HepG2 (cell line): ENCODE measurements around the gene LRP2. TPM values are rescaled to one million over a fixed set of nuclear protein-coding genes. Genes with fewer than 3 reads are reported as not detected.

Experiments used
- ATAC-seq: fragments of 200-7000 bp; cut with Tn5 transposase; 3 replicates; pipeline ENCODE4 v1.9.1; 2020; ENCODE audit warnings: mild to moderate bottlenecking, moderate library complexity
- BruUV-seq: library from RNA; stranded (reverse); fragments of 400-500 nt; replicated peaks from 2 replicates; lab custom pipeline; 2021; lab: Mats Ljungman, UMichigan
- CTCF ChIA-PET: fragments of 300-600 bp; formaldehyde crosslinking; extraction: SDS; loops from one replicate; lab custom pipeline; 2021; ENCODE audit warnings: low total read pairs, inconsistent platforms, low intra/inter-chr PET ratio; lab: Yijun Ruan, JAX
- POLR2A ChIA-PET: fragments of 350-600 bp; sonication (Branson Sonifier 250); formaldehyde crosslinking; loops from one replicate; lab custom pipeline; 2020; ENCODE audit warnings: antibody characterized with exemption, inconsistent platforms; lab: Yijun Ruan, JAX
- DNase-seq: peaks from one replicate; pipeline ENCODE4 v3.0.0-alpha.2; 2015; ENCODE audit warnings: low spot score
- FAIRE-seq: peaks from 3 replicates; lab custom pipeline; 2011; peaks lifted over from hg19 to GRCh38; lab: Jason Lieb, UNC
- H2AFZ ChIP-seq: one replicate; pipeline ENCODE4 v1.6.1; 2011; ENCODE audit warnings: low read length, inconsistent platforms
- H3K27ac ChIP-seq: fragments of 300-600 bp; 3 replicates; pipeline ENCODE4 v1.8.0; 2011; ENCODE audit warnings: mixed run types, mild to moderate bottlenecking, mixed read lengths, low read length, inconsistent platforms; ENCODE audit not compliant: insufficient read depth; ENCODE audit errors: extremely low read length
- H3K27me3 ChIP-seq, 2 experiments: fragments of 200-600 bp in 1 of 2; 2 replicates in 1 of 2; 3 replicates in 1 of 2; pipeline versions ENCODE4 v1.6.0 to v1.8.0; 2011; ENCODE audit warnings: low read length in 2 of 2, mild to moderate bottlenecking in 2 of 2, moderate library complexity in 2 of 2, inconsistent platforms in 1 of 2; ENCODE audit not compliant: insufficient read depth in 2 of 2, control insufficient read depth in 1 of 2
- H3K36me3 ChIP-seq, 2 experiments: fragments of 200-600 bp in 1 of 2; replicated peaks in 1 of 2; 2 replicates in 1 of 2; 3 replicates in 1 of 2; pipeline versions ENCODE4 v1.5.1 to v1.8.0; 2011; ENCODE audit warnings: low read length in 2 of 2, inconsistent platforms in 1 of 2; ENCODE audit not compliant: insufficient read depth in 2 of 2, control insufficient read depth in 1 of 2
- H3K4me1 ChIP-seq: 2 replicates; pipeline ENCODE4 v1.5.1; 2012; ENCODE audit warnings: low read length, inconsistent platforms; ENCODE audit not compliant: insufficient read depth
- H3K4me2 ChIP-seq: 2 replicates; pipeline ENCODE4 v1.6.0; 2011; ENCODE audit warnings: low read depth, low read length, inconsistent platforms
- H3K4me3 ChIP-seq, 3 experiments: fragments of 200-600 bp in 1 of 3; sonication (generic), shearing (Covaris generic) in 1 of 3; replicated peaks in 1 of 3; 2 replicates each; pipeline ENCODE4 v1.5.1; 2011 to 2016; ENCODE audit warnings: low read length in 3 of 3, inconsistent platforms in 2 of 3, low read depth in 2 of 3, mild to moderate bottlenecking in 2 of 3, control low read depth in 1 of 3, mixed read lengths in 1 of 3; ENCODE audit not compliant: insufficient read depth in 1 of 3
- H3K79me2 ChIP-seq: one replicate; pipeline ENCODE4 v1.6.1; 2011; ENCODE audit warnings: low read length, inconsistent platforms; ENCODE audit not compliant: insufficient read depth
- H3K9ac ChIP-seq: 2 replicates; pipeline ENCODE4 v1.6.0; 2011; ENCODE audit warnings: mild to moderate bottlenecking, low read depth, low read length, inconsistent platforms; ENCODE audit not compliant: insufficient read depth
- H3K9me3 ChIP-seq: 2 replicates; pipeline ENCODE4 v1.5.1; 2012; ENCODE audit warnings: mild to moderate bottlenecking, low read length
- H4K20me1 ChIP-seq: 2 replicates; pipeline ENCODE4 v1.6.0; 2011; ENCODE audit warnings: inconsistent platforms, mild to moderate bottlenecking, low read length, moderate library complexity; ENCODE audit not compliant: insufficient read depth
- PRDM10 ChIP-seq: sonication (generic); formaldehyde crosslinking; IDR thresholded peaks from 2 replicates; pipeline ENCODE4 v1.4.0; 2020; ENCODE audit warnings: low read depth, missing genetic modification reagents
- THAP8 ChIP-seq: sonication (generic); formaldehyde crosslinking; IDR thresholded peaks from 2 replicates; pipeline ENCODE4 v1.5.1; 2020; ENCODE audit warnings: missing genetic modification reagents, mild to moderate bottlenecking, borderline replicate concordance
- ZNF367 ChIP-seq: sonication (generic); formaldehyde crosslinking; IDR thresholded peaks from 2 replicates; pipeline ENCODE4 v1.4.0; 2020; ENCODE audit warnings: missing genetic modification reagents, borderline replicate concordance
- ZNF414 ChIP-seq: sonication (generic); formaldehyde crosslinking; IDR thresholded peaks from 2 replicates; pipeline ENCODE4 v1.5.0; 2020; ENCODE audit warnings: missing genetic modification reagents
- ZNF530 ChIP-seq: sonication (generic); formaldehyde crosslinking; IDR thresholded peaks from 2 replicates; pipeline ENCODE4 v1.5.0; 2020; ENCODE audit warnings: low read depth, mild to moderate bottlenecking, missing genetic modification reagents
- ZNF709 ChIP-seq: sonication (generic); formaldehyde crosslinking; IDR thresholded peaks from 2 replicates; pipeline ENCODE4 v1.5.0; 2020; ENCODE audit warnings: mild to moderate bottlenecking, missing genetic modification reagents
- ZNF782 ChIP-seq: sonication (generic); formaldehyde crosslinking; IDR thresholded peaks from 2 replicates; pipeline ENCODE4 v1.4.0; 2020; ENCODE audit warnings: missing genetic modification reagents, mild to moderate bottlenecking, borderline replicate concordance
- WGBS: methylation state at CpG from one replicate; pipeline ENCODE4 v1.1.6; 2017; ENCODE audit warnings: low lambda C conversion rate; 5-methylcytosine and 5-hydroxymethylcytosine counted together
- in situ Hi-C: cut with HindIII; loops from 2 replicates; pipeline ENCODE4 v1.10.0; 2017; ENCODE audit warnings: low pct_unique_long_range_greater_than_20kb; ENCODE audit not compliant: extremely low pct_ligation_motif_present
- intact Hi-C: fragments of 100-400 bp; cut with micrococcal nuclease; formaldehyde crosslinking; loops from one replicate; pipeline ENCODE4 v1.10.0; 2022; ENCODE audit not compliant: unreplicated experiment
- polyA plus RNA-seq, 8 experiments: library from polyadenylated mRNA; depleted of rRNA in 3 of 8; stranded (reverse) in 7 of 8; unstranded in 1 of 8; fragments of >200 nt; fragmentation: Illumina TruSeq in 4 of 8; extraction: Trizol in 4 of 8; gene quantifications; 2 replicates each; pipeline versions ENCODE4 v1.2.1 to v1.2.3, GENCODE V29; 2011 to 2016; ENCODE audit warnings: low read depth in 4 of 8, missing spikeins in 1 of 8, mixed read lengths in 1 of 8; ENCODE audit not compliant: insufficient read depth in 1 of 8
- total RNA-seq, 5 experiments: library from RNA; depleted of rRNA; stranded (reverse); fragments of >200 nt; fragmentation: Illumina TruSeq; extraction: Trizol; gene quantifications; 2 replicates each; pipeline ENCODE4 v1.2.3, GENCODE V29; 2016; ENCODE audit warnings: low read depth in 1 of 5

Gene LRP2
- total and polyA plus RNA-seq, 2 of the 13 experiments (the other 11 are each of a cell fraction or from before 2014, with no cell fraction given) = 0.03 to 0.15 TPM

DNA sequence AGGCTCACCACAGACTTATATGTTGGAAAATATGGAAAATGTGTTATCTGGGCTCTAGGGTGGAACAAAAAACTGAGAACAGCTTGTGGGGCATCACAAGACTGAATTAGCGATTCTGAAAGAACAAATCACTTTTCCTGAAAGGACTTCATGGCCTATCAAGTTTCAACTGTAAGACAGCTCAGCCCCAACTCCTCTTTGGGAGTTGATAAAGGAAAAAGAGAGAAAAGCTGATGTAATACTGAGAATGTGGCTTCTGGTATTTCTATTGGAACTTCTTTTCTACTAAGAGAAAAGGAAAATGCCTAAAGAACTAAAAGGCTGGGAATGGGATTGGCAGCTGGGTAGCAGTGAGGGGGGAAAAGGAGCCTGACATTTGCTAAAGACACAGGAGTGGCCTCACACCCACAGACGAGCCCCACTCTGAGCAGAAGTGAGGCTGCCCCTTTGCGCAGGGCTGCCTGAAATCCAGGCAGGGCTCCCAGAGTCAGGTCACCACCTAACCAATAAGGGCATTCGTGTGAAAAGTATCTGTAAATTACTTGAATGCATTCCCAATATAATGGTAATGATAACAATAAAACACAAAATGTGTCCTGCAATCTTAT, 75.6 kb downstream of the LRP2 start:
- in situ Hi-C loops (no loop called here), intact Hi-C loops (no loop called here)
- ATAC-seq (no peak), DNase-seq (no peak), FAIRE-seq (no peak)
- no peaks in the 10 kb centered on the region for H3K9me3 ChIP-seq
- no peak overlapping the region for H2AFZ ChIP-seq
- ChIA-PET CTCF (no interaction called here), POLR2A (no interaction called here)
- no peaks in the 10 kb centered on the region for H4K20me1 ChIP-seq
- BruUV-seq = no TSS peak
- H3K79me2 ChIP-seq = no peaks in the 10 kb centered on the region
- H3K4me2 ChIP-seq = no peak overlapping the region
- 26% methylated on average over 4 of the region's 4 CpGs for WGBS
- H3K4me3 ChIP-seq = no peak overlapping the region
- H3K36me3 ChIP-seq = no peaks in the 10 kb centered on the region
- no peak overlapping the region for H3K9ac ChIP-seq
- TF ChIP-seq ZNF367 (CRISPR knock-in tag) (no peak), ZNF414 (no peak), THAP8 (CRISPR knock-in tag) (no peak), ZNF530 (no peak), ZNF709 (CRISPR knock-in tag) (no peak), ZNF782 (CRISPR knock-in tag) (no peak), PRDM10 (no peak)
- no peaks in the 10 kb centered on the region for H3K4me1 ChIP-seq
- H3K27me3 ChIP-seq = peaks cover 0 to 14% of the 10 kb centered on the region in 2 experiments; a peak in 1 of 5 replicates
- no peak overlapping the region for H3K27ac ChIP-seq
